Mucosa of stomach (tissue), 1 donor: ENCODE data around the gene TSFM.
A peak's percentile ranks its signal among the peaks of the same experiment; 100 is the strongest.

Experiments
- H3K27me3 ChIP-seq: one replicate; pipeline ENCODE4 v1.7.0; 2013; ENCODE audit warnings: mild to moderate bottlenecking, low read length; ENCODE audit not compliant: control insufficient read depth, insufficient read depth
- H3K36me3 ChIP-seq: one replicate; pipeline ENCODE4 v1.7.0; 2013; ENCODE audit warnings: low read length; ENCODE audit not compliant: control insufficient read depth, insufficient read depth
- H3K4me1 ChIP-seq: one replicate; pipeline ENCODE4 v1.7.0; 2013; ENCODE audit warnings: mild to moderate bottlenecking, low read length; ENCODE audit not compliant: control insufficient read depth, insufficient read depth
- H3K4me3 ChIP-seq: one replicate; pipeline ENCODE4 v1.7.0; 2013; ENCODE audit warnings: low read length
- H3K9ac ChIP-seq: one replicate; pipeline ENCODE4 v1.7.0; 2013; ENCODE audit warnings: mild to moderate bottlenecking, low read length, moderate library complexity
- H3K9me3 ChIP-seq: one replicate; pipeline ENCODE4 v1.7.0; 2013; ENCODE audit warnings: mild to moderate bottlenecking, low read length, moderate library complexity; ENCODE audit not compliant: control insufficient read depth
- donor health status: Pancreatic carcinoma.

The TSFM gene

GRCh38 chr12:57760347-57760982 lies 22.1 kb upstream of the TSFM start:
- Histone ChIP-seq H3K4me3 (no peak overlapping the region), H3K9me3 (no peaks in the 10 kb centered on the region), H3K36me3 (no peaks in the 10 kb centered on the region), H3K27me3 (peaks cover 19% of the 10 kb centered on the region), H3K4me1 (peaks cover 20% of the 10 kb centered on the region), H3K9ac (no peak overlapping the region)

- Histone ChIP-seq H3K4me1 (peaks cover 23% of the 10 kb centered on the region), H3K9me3 (no peaks in the 10 kb centered on the region), H3K36me3 (no peaks in the 10 kb centered on the region), H3K4me3 (no peak overlapping the region), H3K9ac (no peak overlapping the region), H3K27me3 (peaks cover 30% of the 10 kb centered on the region)
Measured at GRCh38 chr12:57761391-57761998, 21.1 kb upstream of the TSFM start.

- no peak overlapping the region for H3K4me3 ChIP-seq
- no peaks in the 10 kb centered on the region for H3K9me3 ChIP-seq
- H3K9ac ChIP-seq: no peak overlapping the region
- H3K27me3 ChIP-seq: peaks cover 39% of the 10 kb centered on the region
- no peaks in the 10 kb centered on the region for H3K36me3 ChIP-seq
- H3K4me1 ChIP-seq: peaks cover 28% of the 10 kb centered on the region
Measured at GRCh38 chr12:57762463-57762862, 20.1 kb upstream of the TSFM start.

- Histone ChIP-seq H3K36me3 (no peaks in the 10 kb centered on the region), H3K4me1 (peaks cover 28% of the 10 kb centered on the region), H3K9me3 (no peaks in the 10 kb centered on the region), H3K9ac (no peak overlapping the region), H3K4me3 (peak overlapping the region; percentile 64), H3K27me3 (peaks cover 40% of the 10 kb centered on the region)
Measured at GRCh38 chr12:57763881-57764661, 18.5 kb upstream of the TSFM start.

- Histone ChIP-seq H3K27me3 (peaks cover 40% of the 10 kb centered on the region), H3K4me3 (peak overlapping the region; percentile 64), H3K9ac (peak overlapping the region; percentile 62), H3K9me3 (no peaks in the 10 kb centered on the region), H3K36me3 (no peaks in the 10 kb centered on the region), H3K4me1 (peaks cover 28% of the 10 kb centered on the region)
Measured at GRCh38 chr12:57764662-57765002, 18.0 kb upstream of the TSFM start.

- Histone ChIP-seq H3K4me1 (peaks cover 28% of the 10 kb centered on the region), H3K9ac (peak overlapping the region; percentile 62), H3K27me3 (peaks cover 40% of the 10 kb centered on the region), H3K9me3 (no peaks in the 10 kb centered on the region), H3K36me3 (no peaks in the 10 kb centered on the region), H3K4me3 (peak overlapping the region; percentile 64)
Measured at GRCh38 chr12:57765003-57765697, 17.4 kb upstream of the TSFM start.

GRCh38 chr12:57765698-57766463 lies 16.7 kb upstream of the TSFM start:
- Histone ChIP-seq H3K27me3 (peaks cover 40% of the 10 kb centered on the region), H3K9ac (no peak overlapping the region), H3K4me1 (peaks cover 28% of the 10 kb centered on the region), H3K4me3 (no peak overlapping the region), H3K36me3 (no peaks in the 10 kb centered on the region), H3K9me3 (no peaks in the 10 kb centered on the region)

- no peak within 1 kb of the TSS for H3K9ac ChIP-seq
- H3K36me3 ChIP-seq: no peaks in the 10 kb centered on the region
- no peaks in the 10 kb centered on the region for H3K9me3 ChIP-seq
- peaks cover 28% of the 10 kb centered on the region for H3K4me1 ChIP-seq
- peaks cover 40% of the 10 kb centered on the region for H3K27me3 ChIP-seq
- H3K4me3 ChIP-seq: no peak within 1 kb of the TSS
Measured at GRCh38 chr12:57766464-57767304, 15.9 kb upstream of the TSFM start, which contains the start of gene CYP27B1. TSS of gene CYP27B1 (minus strand) at chr12:57767078. CDS start at chr12:57767041, 37 bp downstream.

GRCh38 chr12:57767305-57767698 lies 15.3 kb upstream of the TSFM start:
- Histone ChIP-seq H3K4me3 (no peak overlapping the region), H3K9ac (no peak overlapping the region), H3K4me1 (peaks cover 28% of the 10 kb centered on the region), H3K27me3 (peaks cover 40% of the 10 kb centered on the region), H3K9me3 (no peaks in the 10 kb centered on the region), H3K36me3 (no peaks in the 10 kb centered on the region)

- Histone ChIP-seq H3K9ac (no peak overlapping the region), H3K36me3 (no peaks in the 10 kb centered on the region), H3K27me3 (peaks cover 40% of the 10 kb centered on the region), H3K9me3 (no peaks in the 10 kb centered on the region), H3K4me3 (no peak overlapping the region), H3K4me1 (peaks cover 29% of the 10 kb centered on the region)
Measured at GRCh38 chr12:57767876-57768275, 14.7 kb upstream of the TSFM start.

GRCh38 chr12:57769594-57769993 lies 13.0 kb upstream of the TSFM start:
- peaks cover 33% of the 10 kb centered on the region for H3K4me1 ChIP-seq
- no peak overlapping the region for H3K4me3 ChIP-seq
- H3K27me3 ChIP-seq: peaks cover 30% of the 10 kb centered on the region

More at GRCh38 chr12:57769594-57769993, 13.0 kb upstream of the TSFM start:
- Histone ChIP-seq H3K9ac (no peak overlapping the region), H3K9me3 (no peaks in the 10 kb centered on the region), H3K36me3 (no peaks in the 10 kb centered on the region)
